Ovary (tissue), 9 donors: Measurements from ENCODE around the gene WHRN. TPM values are rescaled to one million over a fixed set of nuclear protein-coding genes. Genes with fewer than 3 reads are reported as not detected.

Experiments
- DNase-seq, 5 donors: peaks; one replicate each; pipeline ENCODE4 v3.0.0-alpha.2; 2019 to 2020
- H3K27ac ChIP-seq, 2 donors: fragments of 200-600 bp; one replicate each; pipeline versions ENCODE4 v1.5.1 to v1.8.0; 2019 to 2022
- H3K27me3 ChIP-seq: fragments of 200-600 bp; one replicate; pipeline ENCODE4 v1.8.0; 2022
- H3K36me3 ChIP-seq: fragments of 200-600 bp; sonication (generic); one replicate; pipeline ENCODE4 v1.5.1; 2019
- H3K4me1 ChIP-seq: one replicate; pipeline ENCODE4 v1.8.1; 2013; ENCODE audit warnings: mild to moderate bottlenecking, moderate library complexity; ENCODE audit not compliant: insufficient read depth
- H3K4me3 ChIP-seq: fragments of 200-600 bp; sonication (generic); one replicate; pipeline ENCODE4 v1.5.1; 2017
- H3K9me3 ChIP-seq, 2 donors: fragments of 200-600 bp in 1 of 2; sonication (generic) in 1 of 2; one replicate each; pipeline versions ENCODE4 v1.5.1 to v1.8.1; 2013 to 2019; ENCODE audit warnings: mild to moderate bottlenecking in 1 of 2, moderate library complexity in 1 of 2
- EP300 ChIP-seq: sonication (generic); formaldehyde crosslinking; IDR thresholded peaks from one replicate; pipeline ENCODE4 v1.6.1; 2017; ENCODE audit warnings: antibody characterized with exemption
- POLR2A ChIP-seq: fragments of 450-650 bp; IDR thresholded peaks from one replicate; pipeline ENCODE4 v1.6.1; 2017; ENCODE audit warnings: antibody characterized with exemption, mild to moderate bottlenecking, moderate library complexity
- WGBS, 3 donors: extraction: QIAGEN DNeasy Blood & Tissue Kit in 1 of 3; methylation state at CpG; one replicate each; pipeline versions ENCODE4 v1.1.5 to v1.1.7; 2013 to 2017; 5-methylcytosine and 5-hydroxymethylcytosine counted together
- intact Hi-C, 4 donors: fragments of 100-400 bp; cut with DNase I; formaldehyde crosslinking; loops; one replicate each; pipeline versions ENCODE4 v1.11.0 to v1.15.1; 2022 to 2023
- polyA plus RNA-seq, 2 donors: library from polyadenylated mRNA; stranded (reverse); fragments of 200-250 nt in 1 of 2; fragments of 350-450 nt in 1 of 2; fragmentation: Illumina TruSeq in 1 of 2; extraction: RNeasy Lipid Tissue Mini Kit (QIAGEN cat#74804) in 1 of 2; gene quantifications; one replicate each; pipeline ENCODE4 v1.2.3, GENCODE V29; 2013 to 2014
- total RNA-seq, 7 donors: library from RNA; depleted of rRNA in 2 of 7; stranded (reverse); fragments of >200 nt in 2 of 7; fragmentation: NEBNext Ultra II Directional in 3 of 7; extraction: Animal tissue kit (Norgen Biotek cat#: 25700) in 3 of 7; gene quantifications; one replicate each; pipeline versions ENCODE4 v1.1.0 to v1.2.4, GENCODE V29; 2016 to 2023
- TF ChIP-seq, protein P1 (sequence below), 3 donors: fragments of 450-650 bp in 2 of 3; fragments of 200-600 bp in 1 of 3; IDR thresholded peaks; one replicate each; pipeline versions ENCODE4 v1.5.1 to v1.8.0; 2016 to 2022; ENCODE audit warnings: antibody characterized with exemption in 3 of 3, mild to moderate bottlenecking in 1 of 3
- donor health status: DM: no; HTN: no; CAD: no; lungs with moderate emphysema.
- donor health status: DM: no; HTN: no; CAD: no.
- donor health status: Bipolar disorder and iron deficiency.
- donor health status: DM: yes; HTN: yes; CAD: no.
- donor health status: DM: no; HTN: no; CAD: no.
- donor health status: DM: yes; HTN: yes; CAD: no.

The WHRN gene
- total and polyA plus RNA-seq, 9 donors = 1.7 to 28.5 (median 20.3) TPM

- H3K27me3 ChIP-seq = no peaks in the 10 kb centered on the region
- no peak overlapping the region for H3K4me3 ChIP-seq
- H3K4me1 ChIP-seq = peaks cover 10% of the 10 kb centered on the region
- no peak for DNase-seq
- WGBS, 3 donors = 77 to 88% (median 80%) methylated on average over 4 of the region's 4 CpGs
- H3K9me3 ChIP-seq = no peaks in the 10 kb centered on the region
- no peak for TF ChIP-seq POLR2A
- TF ChIP-seq, protein P1, sequence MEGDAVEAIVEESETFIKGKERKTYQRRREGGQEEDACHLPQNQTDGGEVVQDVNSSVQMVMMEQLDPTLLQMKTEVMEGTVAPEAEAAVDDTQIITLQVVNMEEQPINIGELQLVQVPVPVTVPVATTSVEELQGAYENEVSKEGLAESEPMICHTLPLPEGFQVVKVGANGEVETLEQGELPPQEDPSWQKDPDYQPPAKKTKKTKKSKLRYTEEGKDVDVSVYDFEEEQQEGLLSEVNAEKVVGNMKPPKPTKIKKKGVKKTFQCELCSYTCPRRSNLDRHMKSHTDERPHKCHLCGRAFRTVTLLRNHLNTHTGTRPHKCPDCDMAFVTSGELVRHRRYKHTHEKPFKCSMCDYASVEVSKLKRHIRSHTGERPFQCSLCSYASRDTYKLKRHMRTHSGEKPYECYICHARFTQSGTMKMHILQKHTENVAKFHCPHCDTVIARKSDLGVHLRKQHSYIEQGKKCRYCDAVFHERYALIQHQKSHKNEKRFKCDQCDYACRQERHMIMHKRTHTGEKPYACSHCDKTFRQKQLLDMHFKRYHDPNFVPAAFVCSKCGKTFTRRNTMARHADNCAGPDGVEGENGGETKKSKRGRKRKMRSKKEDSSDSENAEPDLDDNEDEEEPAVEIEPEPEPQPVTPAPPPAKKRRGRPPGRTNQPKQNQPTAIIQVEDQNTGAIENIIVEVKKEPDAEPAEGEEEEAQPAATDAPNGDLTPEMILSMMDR (IDR thresholded peaks at IDR 0.05) = no peak
- TF ChIP-seq EP300 = no peak
- H3K36me3 ChIP-seq = no peaks in the 10 kb centered on the region
- H3K27ac ChIP-seq = no peak overlapping the region
- intact Hi-C loops = no loop called here
Measured at GRCh38 chr9:114518599-114519022, 13.3 kb upstream of the WHRN start.

DNA sequence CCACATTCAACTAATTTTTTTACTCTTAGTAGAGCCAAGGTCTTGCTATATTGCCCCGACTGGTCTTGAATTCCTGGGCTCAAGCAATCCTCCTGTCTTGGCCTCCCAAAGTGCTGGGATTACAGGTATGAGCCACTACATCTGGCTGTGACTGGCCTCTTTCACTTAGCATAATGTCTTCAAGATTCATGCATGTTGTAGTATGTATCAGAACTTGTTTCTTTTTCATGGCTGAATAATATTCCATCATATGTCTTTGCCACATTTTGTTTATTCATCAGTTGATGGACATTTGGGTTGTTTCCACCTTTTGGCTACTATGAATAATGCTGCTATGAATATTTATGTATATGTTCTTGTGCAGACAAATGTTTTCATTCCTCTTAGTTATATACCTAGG, 12.8 kb upstream of the WHRN start:
- intact Hi-C loops = no loop called here
- TF ChIP-seq POLR2A = no peak
- TF ChIP-seq, protein P1 (IDR thresholded peaks at IDR 0.05) = no peak
- no peak for TF ChIP-seq EP300
- no peaks in the 10 kb centered on the region for H3K9me3 ChIP-seq
- H3K4me3 ChIP-seq = no peak overlapping the region
- peaks cover 10% of the 10 kb centered on the region for H3K4me1 ChIP-seq
- H3K36me3 ChIP-seq = no peaks in the 10 kb centered on the region
- DNase-seq = no peak
- H3K27ac ChIP-seq = no peak overlapping the region
- WGBS, 3 donors = 96 to 100% (median 98%) methylated on average over 1 of the region's 1 CpG
- H3K27me3 ChIP-seq = no peaks in the 10 kb centered on the region

DNA sequence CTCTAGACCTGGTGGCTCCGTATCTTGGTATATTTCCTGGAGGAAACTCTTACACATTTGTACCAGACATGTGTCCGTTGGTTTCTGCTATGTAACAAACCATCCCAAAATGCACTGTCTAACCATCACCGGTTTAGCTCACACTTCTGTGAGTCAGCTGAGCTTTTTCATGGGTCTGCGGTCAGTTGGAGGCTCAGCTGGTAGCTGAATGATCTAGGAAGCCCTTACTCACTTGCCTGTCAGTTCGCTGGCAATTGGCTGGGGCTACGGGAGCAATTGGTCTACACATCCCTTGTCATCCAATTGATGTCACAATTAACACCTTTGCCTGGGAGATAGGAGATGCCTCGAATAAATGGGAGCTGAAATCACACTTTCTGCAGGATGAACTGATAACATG, 11.6 kb upstream of the WHRN start:
- intact Hi-C loops = no loop called here
- TF ChIP-seq POLR2A (no peak), EP300 (no peak)
- TF ChIP-seq, protein P1 (IDR thresholded peaks at IDR 0.05) = no peak
- Histone ChIP-seq H3K4me3 (no peak overlapping the region), H3K4me1 (peaks cover 10% of the 10 kb centered on the region), H3K27me3 (no peaks in the 10 kb centered on the region), H3K36me3 (no peaks in the 10 kb centered on the region), H3K27ac (no peak overlapping the region), H3K9me3 (no peaks in the 10 kb centered on the region)
- no peak for DNase-seq
- 51 to 62% (median 55%) methylated on average over 7 of the region's 7 CpGs for WGBS, 3 donors

DNA sequence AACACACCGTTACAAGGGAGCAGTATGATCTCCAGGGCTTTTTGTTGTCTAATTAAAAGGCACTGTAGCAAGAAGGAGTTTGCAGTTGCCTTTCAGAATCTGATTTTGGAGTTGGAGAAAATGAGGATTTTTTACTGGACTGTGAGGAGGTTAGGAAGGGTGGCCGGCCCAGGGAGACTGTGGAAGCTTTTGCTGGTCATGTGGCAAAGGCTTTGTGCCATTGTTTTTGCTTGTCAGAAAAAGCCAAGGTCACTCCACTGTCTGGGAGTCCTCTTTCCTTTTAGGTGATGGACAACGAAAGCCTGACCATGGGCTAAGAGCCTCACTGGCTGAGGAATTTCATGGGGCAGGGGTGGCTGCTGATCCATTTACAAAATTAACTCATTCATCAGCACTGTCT, 10.3 kb upstream of the WHRN start:
- Histone ChIP-seq H3K27ac (peak overlapping the region in 1 of 2 donors; percentile 51), H3K9me3 (no peaks in the 10 kb centered on the region), H3K4me3 (no peak overlapping the region), H3K4me1 (peaks cover 10% of the 10 kb centered on the region), H3K27me3 (no peaks in the 10 kb centered on the region), H3K36me3 (no peaks in the 10 kb centered on the region)
- TF ChIP-seq, protein P1 (IDR thresholded peaks at IDR 0.05) = no peak
- no peak for TF ChIP-seq EP300
- TF ChIP-seq POLR2A = no peak
- 8 to 20% (median 9%) methylated on average over 3 of the region's 3 CpGs for WGBS, 3 donors
- DNase-seq = peak in 3 of 5 donors; percentile 30 to 48 (median 47)
- intact Hi-C loops = no loop called here

- H3K4me3 ChIP-seq = no peak overlapping the region
- no peaks in the 10 kb centered on the region for H3K27me3 ChIP-seq
- peaks cover 10% of the 10 kb centered on the region for H3K4me1 ChIP-seq
- no peaks in the 10 kb centered on the region for H3K36me3 ChIP-seq
- intact Hi-C loops = no loop called here
- no peak overlapping the region for H3K27ac ChIP-seq
- DNase-seq = no peak
- WGBS, 3 donors = 86 to 96% (median 90%) methylated on average over 1 of the region's 1 CpG
- no peaks in the 10 kb centered on the region for H3K9me3 ChIP-seq
- TF ChIP-seq, protein P1 (IDR thresholded peaks at IDR 0.05) = no peak
- TF ChIP-seq EP300 (no peak), POLR2A (no peak)
Measured at GRCh38 chr9:114513959-114514267, 8.6 kb upstream of the WHRN start.
